Body of pancreas (tissue), 4 donors: ENCODE data around the gene FBN2. TPM values are rescaled to one million over a fixed set of nuclear protein-coding genes. Genes with fewer than 3 reads are reported as not detected.

Experiments
- ATAC-seq: fragments of 150-250 bp; one replicate; pipeline ENCODE4 v1.9.1; 2016
- DNase-seq, 4 donors: peaks; one replicate each; pipeline ENCODE4 v3.0.0-alpha.2; 2019
- H3K27ac ChIP-seq, 4 donors: fragments of 200-600 bp; sonication (generic); 1 replicate in 3 of 4; 2 replicates in 1 of 4; pipeline versions ENCODE4 v1.5.1 to v1.6.1; 2016 to 2019; ENCODE audit warnings: mild to moderate bottlenecking in 1 of 4, mixed read lengths in 1 of 4, moderate library complexity in 1 of 4
- H3K27me3 ChIP-seq, 2 donors: fragments of 200-600 bp; sonication (generic); one replicate each; pipeline ENCODE4 v1.6.0; 2016; ENCODE audit warnings: mild to moderate bottlenecking in 1 of 2
- H3K36me3 ChIP-seq, 2 donors: fragments of 200-600 bp; sonication (generic); replicated peaks in 1 of 2; 2 replicates each; pipeline ENCODE4 v1.5.1; 2016; ENCODE audit warnings: low read depth in 2 of 2; ENCODE audit not compliant: insufficient read depth in 1 of 2
- H3K4me1 ChIP-seq: fragments of 200-600 bp; sonication (generic); one replicate; pipeline ENCODE4 v1.6.0; 2016
- H3K4me3 ChIP-seq, 2 donors: fragments of 200-600 bp; sonication (generic); 1 replicate in 1 of 2; 2 replicates in 1 of 2; pipeline ENCODE4 v1.5.1; 2016 to 2019
- H3K9me3 ChIP-seq, 3 donors: fragments of 200-600 bp; sonication (generic); 1 replicate in 2 of 3; 2 replicates in 1 of 3; pipeline ENCODE4 v1.5.1; 2016
- CTCF ChIP-seq, 7 experiments: fragments of 450-650 bp in 4 of 7; fragments of 200-600 bp in 3 of 7; sonication (generic) in 3 of 7; IDR thresholded peaks; one replicate each; pipeline ENCODE4 v1.5.1; 2016 to 2019; ENCODE audit warnings: antibody characterized with exemption in 7 of 7
- POLR2A ChIP-seq, 3 donors: fragments of 450-650 bp; IDR thresholded peaks; one replicate each; pipeline ENCODE4 v1.6.1; 2016; ENCODE audit warnings: antibody characterized with exemption in 3 of 3, mild to moderate bottlenecking in 2 of 3
- WGBS, 2 donors: methylation state at CpG; one replicate each; pipeline ENCODE4 v1.1.5; 2017; 5-methylcytosine and 5-hydroxymethylcytosine counted together
- intact Hi-C: fragments of 100-400 bp; cut with DNase I; formaldehyde crosslinking; loops from one replicate; pipeline ENCODE4 v1.15.1; 2023
- total RNA-seq, 2 donors: library from RNA; depleted of rRNA; stranded (reverse); fragments of >200 nt; gene quantifications; one replicate each; pipeline ENCODE4 v1.1.0, GENCODE V29; 2016

The FBN2 gene
- total RNA-seq, 2 donors from 2014 or later, result 0.26 TPM; not detected in 1

- DNase-seq (no peak), ATAC-seq (no peak)
- no peak overlapping the region for H3K27ac ChIP-seq
- H3K9me3 ChIP-seq, result no peaks in the 10 kb centered on the region
- H3K4me1 ChIP-seq, result no peaks in the 10 kb centered on the region
- H3K27me3 ChIP-seq, result no peaks in the 10 kb centered on the region
- intact Hi-C loops, result no loop called here
- WGBS, 2 donors, result 35 to 37% methylated on average over 5 of the region's 5 CpGs
- no peak overlapping the region for H3K4me3 ChIP-seq
- H3K36me3 ChIP-seq, result no peaks in the 10 kb centered on the region
- no peak for TF ChIP-seq POLR2A (IDR thresholded peaks at IDR 0.05)
- no peak for TF ChIP-seq CTCF (IDR thresholded peaks at IDR 0.05)
Measured at GRCh38 chr5:128546658-128547281, 8.7 kb upstream of the FBN2 start.

GRCh38 chr5:128541385-128541784 is 3.3 kb upstream of the FBN2 start:
- no peak overlapping the region for H3K27ac ChIP-seq
- intact Hi-C loops, result no loop called here
- peaks cover 25% of the 10 kb centered on the region for H3K4me1 ChIP-seq
- DNase-seq, result no peak
- TF ChIP-seq CTCF (IDR thresholded peaks at IDR 0.05), result no peak
- 52 to 79% methylated on average over 3 of the region's 3 CpGs for WGBS, 2 donors
- peaks cover 0 to 14% of the 10 kb centered on the region in 2 donors for H3K27me3 ChIP-seq
- H3K9me3 ChIP-seq, result no peaks in the 10 kb centered on the region
- H3K4me3 ChIP-seq, result no peak overlapping the region
- H3K36me3 ChIP-seq, result no peaks in the 10 kb centered on the region
- no peak for ATAC-seq

GRCh38 chr5:128539038-128539429 is 989 bp upstream of the FBN2 start:
- Histone ChIP-seq H3K4me1 (peaks cover 25% of the 10 kb centered on the region), H3K27ac (no peak overlapping the region), H3K9me3 (no peaks in the 10 kb centered on the region), H3K36me3 (no peaks in the 10 kb centered on the region), H3K27me3 (peaks cover 0 to 14% of the 10 kb centered on the region in 2 donors), H3K4me3 (no peak overlapping the region)
- DNase-seq (no peak), ATAC-seq (no peak)
- WGBS, 2 donors, result 2 to 7% methylated on average over 6 to 20 of the region's 20 CpGs
- TF ChIP-seq CTCF (IDR thresholded peaks at IDR 0.05) (no peak), POLR2A (IDR thresholded peaks at IDR 0.05) (no peak)
- intact Hi-C loops, result no loop called here

- H3K4me1 ChIP-seq, result peaks cover 25% of the 10 kb centered on the region
- TF ChIP-seq POLR2A (IDR thresholded peaks at IDR 0.05), result no peak
- no peak for TF ChIP-seq CTCF (IDR thresholded peaks at IDR 0.05)
- peak; percentile 27 for ATAC-seq
- intact Hi-C loops, result no loop called here
- H3K27ac ChIP-seq, result no peak overlapping the region
- 0 to 3% methylated on average over 50 to 63 of the region's 65 CpGs for WGBS, 2 donors
- no peaks in the 10 kb centered on the region for H3K36me3 ChIP-seq
- peak in 2 of 4 donors; percentile 15 to 59 for DNase-seq
- H3K27me3 ChIP-seq, result peaks cover 0 to 14% of the 10 kb centered on the region in 2 donors
- H3K9me3 ChIP-seq, result no peaks in the 10 kb centered on the region
- H3K4me3 ChIP-seq, result peak overlapping the region in 1 of 2 donors; percentile 43
Measured at GRCh38 chr5:128538250-128539037, 399 bp upstream of the FBN2 start.
